ENCODE measurements around the gene OGFRL1.

The OGFRL1 gene

GRCh38 chr6:71310261-71310660 is 21.6 kb downstream of the OGFRL1 start:
- H3K27ac ChIP-seq (ENCODE audit: low read length), result no peak overlapping the region
- H3K36me3 ChIP-seq (ENCODE audit: control insufficient read depth in 1 of 2, insufficient read depth in 2 of 2, low read length in 2 of 2), result no peaks in the 10 kb centered on the region
- no peaks in the 10 kb centered on the region for H3K9me3 ChIP-seq (ENCODE audit: control insufficient read depth in 1 of 2, low read length in 2 of 2)
- H3K4me1 ChIP-seq (ENCODE audit: control insufficient read depth in 1 of 2, insufficient read depth in 2 of 2, low read length in 2 of 2), result no peaks in the 10 kb centered on the region
- H3K4me3 ChIP-seq (ENCODE audit: low read depth in 1 of 2, low read length in 2 of 2), result no peak overlapping the region
- no peaks in the 10 kb centered on the region for H3K27me3 ChIP-seq (ENCODE audit: low read depth, low read length)

- Histone ChIP-seq H3K36me3 (ENCODE audit: control insufficient read depth in 1 of 2, insufficient read depth in 2 of 2, low read length in 2 of 2) (no peaks in the 10 kb centered on the region), H3K27ac (ENCODE audit: low read length) (no peak overlapping the region), H3K27me3 (ENCODE audit: low read depth, low read length) (no peaks in the 10 kb centered on the region), H3K9me3 (ENCODE audit: control insufficient read depth in 1 of 2, low read length in 2 of 2) (no peaks in the 10 kb centered on the region), H3K4me1 (ENCODE audit: control insufficient read depth in 1 of 2, insufficient read depth in 2 of 2, low read length in 2 of 2) (no peaks in the 10 kb centered on the region), H3K4me3 (ENCODE audit: low read depth in 1 of 2, low read length in 2 of 2) (no peak overlapping the region)
These were observed 23.5 kb downstream of the OGFRL1 start for GRCh38 chr6:71312089-71312488.

GRCh38 chr6:71317441-71317840 is 28.8 kb downstream of the OGFRL1 start:
- Histone ChIP-seq H3K4me3 (ENCODE audit: low read depth in 1 of 2, low read length in 2 of 2) (no peak overlapping the region), H3K27me3 (ENCODE audit: low read depth, low read length) (no peaks in the 10 kb centered on the region), H3K27ac (ENCODE audit: low read length) (no peak overlapping the region), H3K36me3 (ENCODE audit: control insufficient read depth in 1 of 2, insufficient read depth in 2 of 2, low read length in 2 of 2) (no peaks in the 10 kb centered on the region), H3K9me3 (ENCODE audit: control insufficient read depth in 1 of 2, low read length in 2 of 2) (no peaks in the 10 kb centered on the region), H3K4me1 (ENCODE audit: control insufficient read depth in 1 of 2, insufficient read depth in 2 of 2, low read length in 2 of 2) (no peaks in the 10 kb centered on the region)

- no peak overlapping the region for H3K4me3 ChIP-seq (ENCODE audit: low read depth in 1 of 2, low read length in 2 of 2)
These were observed 31.4 kb downstream of the OGFRL1 start for GRCh38 chr6:71320041-71320440.

GRCh38 chr6:71321314-71321713 is 32.7 kb downstream of the OGFRL1 start:
- no peak overlapping the region for H3K4me3 ChIP-seq (ENCODE audit: low read depth in 1 of 2, low read length in 2 of 2)
- H3K9me3 ChIP-seq (ENCODE audit: control insufficient read depth in 1 of 2, low read length in 2 of 2), result no peaks in the 10 kb centered on the region
- H3K36me3 ChIP-seq (ENCODE audit: control insufficient read depth in 1 of 2, insufficient read depth in 2 of 2, low read length in 2 of 2), result no peaks in the 10 kb centered on the region
- no peak overlapping the region for H3K27ac ChIP-seq (ENCODE audit: low read length)
- H3K27me3 ChIP-seq (ENCODE audit: low read depth, low read length), result no peaks in the 10 kb centered on the region
- no peaks in the 10 kb centered on the region for H3K4me1 ChIP-seq (ENCODE audit: control insufficient read depth in 1 of 2, insufficient read depth in 2 of 2, low read length in 2 of 2)

More at GRCh38 chr6:71320041-71320440, 31.4 kb downstream of the OGFRL1 start:
- Histone ChIP-seq H3K4me1 (ENCODE audit: control insufficient read depth in 1 of 2, insufficient read depth in 2 of 2, low read length in 2 of 2) (no peaks in the 10 kb centered on the region), H3K27ac (ENCODE audit: low read length) (no peak overlapping the region), H3K9me3 (ENCODE audit: control insufficient read depth in 1 of 2, low read length in 2 of 2) (no peaks in the 10 kb centered on the region), H3K36me3 (ENCODE audit: control insufficient read depth in 1 of 2, insufficient read depth in 2 of 2, low read length in 2 of 2) (no peaks in the 10 kb centered on the region), H3K27me3 (ENCODE audit: low read depth, low read length) (no peaks in the 10 kb centered on the region)

- Histone ChIP-seq H3K27ac (ENCODE audit: low read length) (no peak overlapping the region), H3K4me1 (ENCODE audit: control insufficient read depth in 1 of 2, insufficient read depth in 2 of 2, low read length in 2 of 2) (no peaks in the 10 kb centered on the region)
These were observed 35.7 kb downstream of the OGFRL1 start for GRCh38 chr6:71324194-71324785.

GRCh38 chr6:71326611-71327010 is 38.0 kb downstream of the OGFRL1 start:
- H3K27ac ChIP-seq (ENCODE audit: low read length), result no peak overlapping the region
- H3K4me3 ChIP-seq (ENCODE audit: low read depth in 1 of 2, low read length in 2 of 2), result no peak overlapping the region
- H3K4me1 ChIP-seq (ENCODE audit: control insufficient read depth in 1 of 2, insufficient read depth in 2 of 2, low read length in 2 of 2), result no peaks in the 10 kb centered on the region
- H3K36me3 ChIP-seq (ENCODE audit: control insufficient read depth in 1 of 2, insufficient read depth in 2 of 2, low read length in 2 of 2), result no peaks in the 10 kb centered on the region
- no peaks in the 10 kb centered on the region for H3K9me3 ChIP-seq (ENCODE audit: control insufficient read depth in 1 of 2, low read length in 2 of 2)
- H3K27me3 ChIP-seq (ENCODE audit: low read depth, low read length), result no peaks in the 10 kb centered on the region

More at GRCh38 chr6:71324194-71324785, 35.7 kb downstream of the OGFRL1 start:
- H3K27me3 ChIP-seq (ENCODE audit: low read depth, low read length), result no peaks in the 10 kb centered on the region
- H3K9me3 ChIP-seq (ENCODE audit: control insufficient read depth in 1 of 2, low read length in 2 of 2), result no peaks in the 10 kb centered on the region
- H3K36me3 ChIP-seq (ENCODE audit: control insufficient read depth in 1 of 2, insufficient read depth in 2 of 2, low read length in 2 of 2), result no peaks in the 10 kb centered on the region
- H3K4me3 ChIP-seq (ENCODE audit: low read depth in 1 of 2, low read length in 2 of 2), result no peak overlapping the region

GRCh38 chr6:71330501-71330900 is 41.9 kb downstream of the OGFRL1 start:
- Histone ChIP-seq H3K27me3 (ENCODE audit: low read depth, low read length) (no peaks in the 10 kb centered on the region), H3K4me1 (ENCODE audit: control insufficient read depth in 1 of 2, insufficient read depth in 2 of 2, low read length in 2 of 2) (peaks cover 0 to 5% of the 10 kb centered on the region in 2 donors), H3K27ac (ENCODE audit: low read length) (no peak overlapping the region), H3K4me3 (ENCODE audit: low read depth in 1 of 2, low read length in 2 of 2) (no peak overlapping the region), H3K9me3 (ENCODE audit: control insufficient read depth in 1 of 2, low read length in 2 of 2) (no peaks in the 10 kb centered on the region), H3K36me3 (ENCODE audit: control insufficient read depth in 1 of 2, insufficient read depth in 2 of 2, low read length in 2 of 2) (no peaks in the 10 kb centered on the region)

- Histone ChIP-seq H3K27me3 (ENCODE audit: low read depth, low read length) (no peaks in the 10 kb centered on the region), H3K36me3 (ENCODE audit: control insufficient read depth in 1 of 2, insufficient read depth in 2 of 2, low read length in 2 of 2) (no peaks in the 10 kb centered on the region), H3K4me1 (ENCODE audit: control insufficient read depth in 1 of 2, insufficient read depth in 2 of 2, low read length in 2 of 2) (peaks cover 0 to 5% of the 10 kb centered on the region in 2 donors), H3K27ac (ENCODE audit: low read length) (no peak overlapping the region), H3K9me3 (ENCODE audit: control insufficient read depth in 1 of 2, low read length in 2 of 2) (no peaks in the 10 kb centered on the region), H3K4me3 (ENCODE audit: low read depth in 1 of 2, low read length in 2 of 2) (no peak overlapping the region)
These were observed 43.4 kb downstream of the OGFRL1 start for GRCh38 chr6:71332012-71332411.

GRCh38 chr6:71333050-71333449 is 44.4 kb downstream of the OGFRL1 start:
- H3K27ac ChIP-seq (ENCODE audit: low read length), result no peak overlapping the region

GRCh38 chr6:71333697-71334096 is 45.1 kb downstream of the OGFRL1 start:
- Histone ChIP-seq H3K9me3 (ENCODE audit: control insufficient read depth in 1 of 2, low read length in 2 of 2) (no peaks in the 10 kb centered on the region), H3K27ac (ENCODE audit: low read length) (no peak overlapping the region), H3K4me1 (ENCODE audit: control insufficient read depth in 1 of 2, insufficient read depth in 2 of 2, low read length in 2 of 2) (peaks cover 0 to 5% of the 10 kb centered on the region in 2 donors), H3K36me3 (ENCODE audit: control insufficient read depth in 1 of 2, insufficient read depth in 2 of 2, low read length in 2 of 2) (no peaks in the 10 kb centered on the region), H3K4me3 (ENCODE audit: low read depth in 1 of 2, low read length in 2 of 2) (no peak overlapping the region), H3K27me3 (ENCODE audit: low read depth, low read length) (no peaks in the 10 kb centered on the region)

More at GRCh38 chr6:71333050-71333449, 44.4 kb downstream of the OGFRL1 start:
- Histone ChIP-seq H3K4me3 (ENCODE audit: low read depth in 1 of 2, low read length in 2 of 2) (no peak overlapping the region), H3K9me3 (ENCODE audit: control insufficient read depth in 1 of 2, low read length in 2 of 2) (no peaks in the 10 kb centered on the region), H3K4me1 (ENCODE audit: control insufficient read depth in 1 of 2, insufficient read depth in 2 of 2, low read length in 2 of 2) (peaks cover 0 to 5% of the 10 kb centered on the region in 2 donors), H3K36me3 (ENCODE audit: control insufficient read depth in 1 of 2, insufficient read depth in 2 of 2, low read length in 2 of 2) (no peaks in the 10 kb centered on the region), H3K27me3 (ENCODE audit: low read depth, low read length) (no peaks in the 10 kb centered on the region)

- Histone ChIP-seq H3K4me1 (ENCODE audit: control insufficient read depth in 1 of 2, insufficient read depth in 2 of 2, low read length in 2 of 2) (peaks cover 0 to 5% of the 10 kb centered on the region in 2 donors), H3K9me3 (ENCODE audit: control insufficient read depth in 1 of 2, low read length in 2 of 2) (no peaks in the 10 kb centered on the region), H3K36me3 (ENCODE audit: control insufficient read depth in 1 of 2, insufficient read depth in 2 of 2, low read length in 2 of 2) (no peaks in the 10 kb centered on the region), H3K27me3 (ENCODE audit: low read depth, low read length) (no peaks in the 10 kb centered on the region), H3K4me3 (ENCODE audit: low read depth in 1 of 2, low read length in 2 of 2) (no peak overlapping the region), H3K27ac (ENCODE audit: low read length) (no peak overlapping the region)
These were observed 46.2 kb downstream of the OGFRL1 start for GRCh38 chr6:71334768-71335167.

All from muscle layer of duodenum (tissue), 2 donors.